Immature natural killer cell (primary cell): ENCODE measurements around the gene NUMB. TPM values are rescaled to one million over a fixed set of nuclear protein-coding genes. Genes with fewer than 3 reads are reported as not detected.
A peak's percentile ranks its signal among the peaks of the same experiment; 100 is the strongest.

Experiments used
- DNase-seq, 3 donors: peaks; one replicate each; pipeline ENCODE4 v3.0.0; 2022; ENCODE audit warnings: mixed read lengths in 1 of 3
- H3K27ac Mint-ChIP-seq, 6 donors: one replicate each; pipeline ENCODE4 v1.8.0; 2020; ENCODE audit warnings: mixed read lengths in 6 of 6, mild to moderate bottlenecking in 5 of 6, inconsistent platforms in 4 of 6, moderate library complexity in 3 of 6
- H3K27me3 Mint-ChIP-seq, 3 donors: one replicate each; pipeline ENCODE4 v1.8.0; 2020 to 2021; ENCODE audit warnings: low read depth in 3 of 3, mild to moderate bottlenecking in 3 of 3, mixed read lengths in 3 of 3, moderate library complexity in 3 of 3, inconsistent platforms in 1 of 3
- H3K36me3 Mint-ChIP-seq, 3 donors: one replicate each; pipeline ENCODE4 v1.8.0; 2020; ENCODE audit warnings: mixed read lengths in 3 of 3, inconsistent platforms in 2 of 3, mild to moderate bottlenecking in 2 of 3
- H3K4me1 Mint-ChIP-seq, 2 donors: one replicate each; pipeline ENCODE4 v1.8.0; 2020; ENCODE audit warnings: inconsistent platforms in 2 of 2, mild to moderate bottlenecking in 2 of 2, mixed read lengths in 2 of 2, moderate library complexity in 1 of 2
- H3K4me3 Mint-ChIP-seq, 5 donors: one replicate each; pipeline ENCODE4 v1.8.0; 2020; ENCODE audit warnings: mild to moderate bottlenecking in 5 of 5, mixed read lengths in 5 of 5, inconsistent platforms in 3 of 5, moderate library complexity in 3 of 5
- H3K9me3 Mint-ChIP-seq, 6 donors: one replicate each; pipeline ENCODE4 v1.8.0; 2020; ENCODE audit warnings: mild to moderate bottlenecking in 6 of 6, mixed read lengths in 6 of 6, inconsistent platforms in 4 of 6, moderate library complexity in 3 of 6
- polyA plus RNA-seq, 3 donors: library from polyadenylated mRNA; unstranded; fragments of 300-500 nt; fragmentation: Illumina TruSeq; gene quantifications; one replicate each; pipeline ENCODE4 v1.2.3, GENCODE V29; 2021

The NUMB gene
- polyA plus RNA-seq, 3 donors from 2014 or later: 14.1 to 32.4 (median 17.7) TPM

- H3K9me3 Mint-ChIP-seq: no peaks in the 10 kb centered on the region
- DNase-seq: no peak
- H3K27ac Mint-ChIP-seq: no peak overlapping the region
- H3K27me3 Mint-ChIP-seq: peaks cover 2 to 10% (median 6%) of the 10 kb centered on the region in 3 donors
- peak overlapping the region in 3 of 5 donors; percentile 50 to 64 (median 53) for H3K4me3 Mint-ChIP-seq
- H3K36me3 Mint-ChIP-seq: no peaks in the 10 kb centered on the region
- peaks cover 27 to 36% of the 10 kb centered on the region in 2 donors for H3K4me1 Mint-ChIP-seq
Observed at GRCh38 chr14:73459959-73460358, 1.6 kb upstream of the NUMB start.

- peaks cover 2 to 10% (median 6%) of the 10 kb centered on the region in 3 donors for H3K27me3 Mint-ChIP-seq
- no peak for DNase-seq
- no peaks in the 10 kb centered on the region for H3K36me3 Mint-ChIP-seq
- H3K4me3 Mint-ChIP-seq: peak overlapping the region; percentile 96 to 97 (median 96)
- H3K9me3 Mint-ChIP-seq: no peaks in the 10 kb centered on the region
- peaks cover 27 to 44% of the 10 kb centered on the region in 2 donors for H3K4me1 Mint-ChIP-seq
- peak overlapping the region; percentile 65 to 96 (median 78) for H3K27ac Mint-ChIP-seq
Observed at GRCh38 chr14:73457924-73458182, 493 bp downstream of the NUMB start.

GRCh38 chr14:73457041-73457923, 1.1 kb downstream of the NUMB start:
- DNase-seq: peak in 2 of 3 donors; percentile 5 to 12
- H3K27me3 Mint-ChIP-seq: peaks cover 2 to 10% (median 6%) of the 10 kb centered on the region in 3 donors
- peaks cover 29 to 50% of the 10 kb centered on the region in 2 donors for H3K4me1 Mint-ChIP-seq
- no peaks in the 10 kb centered on the region for H3K9me3 Mint-ChIP-seq
- H3K4me3 Mint-ChIP-seq: peak overlapping the region; percentile 96 to 97 (median 96)
- H3K27ac Mint-ChIP-seq: peak overlapping the region; percentile 65 to 96 (median 76)
- no peaks in the 10 kb centered on the region for H3K36me3 Mint-ChIP-seq

DNA sequence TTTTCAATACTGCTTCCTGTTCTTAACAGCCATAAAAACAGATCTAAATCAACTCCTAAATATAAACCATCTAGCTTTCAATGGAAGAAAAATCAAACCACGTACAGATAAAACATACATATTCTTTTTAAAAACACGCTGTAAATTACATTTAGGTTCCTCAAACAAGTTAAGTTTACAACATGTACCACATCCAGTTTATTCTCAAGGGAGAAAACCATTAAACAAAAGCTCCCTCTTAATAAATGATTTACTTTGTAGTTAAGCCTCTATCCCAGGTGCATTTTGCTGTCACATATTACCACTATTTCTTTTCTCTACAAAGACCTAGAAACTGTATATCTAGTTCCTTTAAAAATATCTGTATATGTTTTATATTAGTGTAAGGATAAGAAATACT, 3.1 kb downstream of the NUMB start:
- peaks cover 2 to 5% (median 5%) of the 10 kb centered on the region in 3 donors for H3K27me3 Mint-ChIP-seq
- H3K36me3 Mint-ChIP-seq: no peaks in the 10 kb centered on the region
- DNase-seq: no peak
- peak overlapping the region in 1 of 6 donors; percentile 36 for H3K27ac Mint-ChIP-seq
- peaks cover 29 to 51% of the 10 kb centered on the region in 2 donors for H3K4me1 Mint-ChIP-seq
- peak overlapping the region in 1 of 5 donors; percentile 10 for H3K4me3 Mint-ChIP-seq
- H3K9me3 Mint-ChIP-seq: no peaks in the 10 kb centered on the region

DNA sequence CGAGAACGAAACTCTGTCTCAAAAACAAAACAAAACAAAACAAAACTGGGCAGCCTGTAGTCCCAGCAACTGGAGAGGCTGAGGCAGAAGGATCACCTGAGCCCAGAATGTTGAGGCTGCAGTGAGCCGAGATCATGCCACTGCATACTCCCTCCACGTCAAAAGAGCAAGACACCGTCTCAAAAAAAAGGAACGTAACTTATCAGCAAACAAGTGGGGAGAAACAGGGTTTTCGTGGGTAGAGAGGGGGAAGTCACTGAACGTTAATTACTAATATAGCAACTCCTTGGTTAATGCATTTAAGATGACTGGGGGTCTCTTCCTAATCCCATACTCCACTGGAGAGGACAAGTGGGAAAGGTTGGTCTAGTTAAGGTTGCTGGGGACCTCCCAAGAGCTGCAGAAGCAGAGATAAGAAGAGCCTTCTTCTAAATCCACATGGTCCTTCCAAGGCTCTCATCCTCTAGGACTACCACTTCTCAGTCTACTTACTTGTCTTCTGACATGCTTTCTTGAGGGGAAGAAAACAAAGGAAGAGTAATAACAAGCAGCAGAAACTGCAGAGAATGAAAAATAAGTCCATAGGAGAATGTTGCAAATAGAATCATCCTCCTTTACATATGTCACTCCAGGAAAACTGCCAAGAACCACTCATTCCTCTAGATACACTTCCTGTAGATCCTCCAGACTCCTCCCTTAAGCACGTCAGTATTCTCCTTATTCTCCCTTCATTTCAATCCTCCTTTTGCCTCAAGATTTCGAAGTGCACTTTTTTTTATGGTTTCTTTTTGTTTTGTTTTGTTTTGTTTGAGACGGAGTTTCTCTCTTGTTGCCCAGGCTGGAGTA, 5.8 kb downstream of the NUMB start:
- Mint-ChIP-seq H3K4me3 (no peak overlapping the region), H3K4me1 (peaks cover 22 to 37% of the 10 kb centered on the region in 2 donors), H3K9me3 (no peaks in the 10 kb centered on the region), H3K27me3 (no peaks in the 10 kb centered on the region), H3K27ac (no peak overlapping the region), H3K36me3 (no peaks in the 10 kb centered on the region)
- DNase-seq: no peak

- peaks cover 6 to 11% of the 10 kb centered on the region in 2 donors for H3K4me1 Mint-ChIP-seq
- no peak overlapping the region for H3K4me3 Mint-ChIP-seq
- no peaks in the 10 kb centered on the region for H3K9me3 Mint-ChIP-seq
- H3K27me3 Mint-ChIP-seq: peaks cover 0 to 2% (median 0%) of the 10 kb centered on the region in 3 donors
- no peak for DNase-seq
- H3K36me3 Mint-ChIP-seq: no peaks in the 10 kb centered on the region
- H3K27ac Mint-ChIP-seq: no peak overlapping the region
Observed at GRCh38 chr14:73443758-73444157, 14.6 kb downstream of the NUMB start.

GRCh38 chr14:73441286-73441685, 17.1 kb downstream of the NUMB start:
- Mint-ChIP-seq H3K4me3 (no peak overlapping the region), H3K36me3 (no peaks in the 10 kb centered on the region), H3K27me3 (peaks cover 0 to 2% (median 0%) of the 10 kb centered on the region in 3 donors), H3K4me1 (peaks cover 6 to 18% of the 10 kb centered on the region in 2 donors), H3K27ac (peak overlapping the region in 1 of 6 donors; percentile 55), H3K9me3 (no peaks in the 10 kb centered on the region)
- DNase-seq: no peak

- Mint-ChIP-seq H3K4me3 (no peak overlapping the region), H3K9me3 (no peaks in the 10 kb centered on the region), H3K4me1 (peaks cover 5 to 18% of the 10 kb centered on the region in 2 donors), H3K36me3 (no peaks in the 10 kb centered on the region), H3K27ac (no peak overlapping the region), H3K27me3 (peaks cover 0 to 2% (median 0%) of the 10 kb centered on the region in 3 donors)
- DNase-seq: no peak
Observed at GRCh38 chr14:73438993-73439392, 19.4 kb downstream of the NUMB start.

DNA sequence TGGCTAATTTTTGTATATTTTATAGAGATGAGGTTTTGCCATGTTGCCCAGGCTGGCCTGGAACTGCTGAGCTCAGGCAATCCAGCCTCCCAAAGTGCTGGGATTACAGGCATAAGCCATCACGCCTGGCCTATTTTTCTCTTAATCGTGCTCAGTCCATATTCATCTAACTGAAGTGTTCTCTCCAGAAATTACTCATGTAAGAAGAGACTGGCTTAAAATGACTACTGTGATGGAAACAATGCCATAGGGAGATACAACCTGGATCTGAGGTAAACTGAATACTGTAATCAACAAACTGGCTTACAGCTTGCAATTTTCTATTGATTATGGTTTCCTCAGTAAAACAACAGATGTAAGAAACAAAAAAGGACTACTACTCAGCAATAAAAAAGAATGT, 21.1 kb downstream of the NUMB start:
- H3K27ac Mint-ChIP-seq: no peak overlapping the region

GRCh38 chr14:73432124-73432523, 26.2 kb downstream of the NUMB start:
- H3K4me3 Mint-ChIP-seq: no peak overlapping the region
- peaks cover 0 to 1% (median 0%) of the 10 kb centered on the region in 3 donors for H3K27me3 Mint-ChIP-seq
- no peaks in the 10 kb centered on the region for H3K9me3 Mint-ChIP-seq
- H3K36me3 Mint-ChIP-seq: no peaks in the 10 kb centered on the region
- DNase-seq: no peak
- H3K27ac Mint-ChIP-seq: no peak overlapping the region
- H3K4me1 Mint-ChIP-seq: peaks cover 11 to 30% of the 10 kb centered on the region in 2 donors

More for the DNA sequence above, 21.1 kb downstream of the NUMB start:
- H3K9me3 Mint-ChIP-seq: no peaks in the 10 kb centered on the region
- no peak for DNase-seq
- no peaks in the 10 kb centered on the region for H3K36me3 Mint-ChIP-seq
- H3K27me3 Mint-ChIP-seq: peaks cover 0 to 2% (median 0%) of the 10 kb centered on the region in 3 donors
- H3K4me3 Mint-ChIP-seq: no peak overlapping the region
- H3K4me1 Mint-ChIP-seq: peaks cover 8 to 19% of the 10 kb centered on the region in 2 donors

- no peak for DNase-seq
- no peak overlapping the region for H3K4me3 Mint-ChIP-seq
Observed at GRCh38 chr14:73428353-73428824, 30.0 kb downstream of the NUMB start.

GRCh38 chr14:73427516-73428264, 30.7 kb downstream of the NUMB start:
- peak overlapping the region in 1 of 6 donors; percentile 31 for H3K27ac Mint-ChIP-seq
- no peaks in the 10 kb centered on the region for H3K9me3 Mint-ChIP-seq
- no peak overlapping the region for H3K4me3 Mint-ChIP-seq
- H3K27me3 Mint-ChIP-seq: peaks cover 0 to 1% (median 0%) of the 10 kb centered on the region in 3 donors
- no peaks in the 10 kb centered on the region for H3K36me3 Mint-ChIP-seq
- no peak for DNase-seq
- H3K4me1 Mint-ChIP-seq: peaks cover 18 to 46% of the 10 kb centered on the region in 2 donors

More at GRCh38 chr14:73428353-73428824, 30.0 kb downstream of the NUMB start:
- Mint-ChIP-seq H3K36me3 (no peaks in the 10 kb centered on the region), H3K4me1 (peaks cover 19 to 43% of the 10 kb centered on the region in 2 donors), H3K27ac (peak overlapping the region in 1 of 6 donors; percentile 20), H3K27me3 (peaks cover 0 to 1% (median 0%) of the 10 kb centered on the region in 3 donors), H3K9me3 (no peaks in the 10 kb centered on the region)

DNA sequence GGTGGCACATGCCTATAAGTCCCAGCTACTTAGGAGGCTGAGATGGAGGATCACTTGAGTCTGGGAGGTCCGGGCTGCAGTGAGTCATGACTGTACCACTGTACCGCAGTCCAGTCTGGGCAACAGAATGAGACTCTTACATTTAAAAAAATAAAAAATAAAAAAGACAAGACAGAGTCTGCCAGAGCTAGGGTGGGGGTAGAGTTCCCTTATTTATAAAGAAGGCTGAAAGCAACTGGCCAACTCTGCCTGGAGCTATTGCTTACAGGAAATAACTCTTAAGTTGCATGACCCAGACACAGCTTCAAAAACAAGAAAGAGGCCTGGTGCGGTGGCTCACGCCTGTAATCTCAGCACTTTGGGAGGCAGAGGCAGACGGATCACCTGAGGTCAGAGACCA, 31.5 kb downstream of the NUMB start:
- Mint-ChIP-seq H3K27me3 (peaks cover 0 to 1% (median 1%) of the 10 kb centered on the region in 3 donors), H3K4me1 (peaks cover 21 to 52% of the 10 kb centered on the region in 2 donors), H3K36me3 (peaks cover 0 to 6% (median 0%) of the 10 kb centered on the region in 3 donors), H3K9me3 (no peaks in the 10 kb centered on the region), H3K4me3 (no peak overlapping the region), H3K27ac (no peak overlapping the region)
- no peak for DNase-seq
